SK-N-SH treated with all-trans-retinoic acid at 6 μM for 48 hours (cell line): ENCODE measurements around the gene FUOM.

Experiments used
- ARNTL ChIP-seq: fragments of 450-650 bp; formaldehyde crosslinking; IDR thresholded peaks from 2 replicates; pipeline ENCODE4 v1.5.0; 2020; ENCODE audit warnings: low read depth, mild to moderate bottlenecking, moderate library complexity, borderline replicate concordance
- BACH2 ChIP-seq: fragments of 250-450 bp; sonication (Bioruptor Pico); IDR thresholded peaks from 2 replicates; pipeline ENCODE4 v1.9.0; 2021; ENCODE audit warnings: mild to moderate bottlenecking, borderline replicate concordance
- ESRRG ChIP-seq: fragments of 250-450 bp; sonication (Bioruptor Pico); IDR thresholded peaks from 2 replicates; pipeline ENCODE4 v1.6.1; 2021; ENCODE audit warnings: mild to moderate bottlenecking
- TCF4 ChIP-seq: fragments of 250-450 bp; sonication (Bioruptor Pico); IDR thresholded peaks from 2 replicates; pipeline ENCODE4 v1.8.0; 2021; ENCODE audit warnings: mild to moderate bottlenecking, moderate library complexity, borderline replicate concordance
- ZC3H10 ChIP-seq: fragments of 250-450 bp; sonication (Bioruptor Pico); IDR thresholded peaks from 2 replicates; pipeline ENCODE4 v1.5.1; 2021; ENCODE audit warnings: mild to moderate bottlenecking, moderate library complexity
- ZNF565 ChIP-seq: fragments of 450-650 bp; formaldehyde crosslinking; conservative IDR thresholded peaks from 2 replicates; pipeline ENCODE4 v1.5.0; 2020; ENCODE audit warnings: low read depth, mild to moderate bottlenecking, moderate library complexity
- ZNF70 ChIP-seq: fragments of 450-650 bp; formaldehyde crosslinking; IDR thresholded peaks from 2 replicates; pipeline ENCODE4 v1.5.0; 2020; ENCODE audit warnings: mild to moderate bottlenecking, moderate library complexity
- TF ChIP-seq, protein P1 (sequence below): fragments of 250-450 bp; sonication (Bioruptor Pico); IDR thresholded peaks from 2 replicates; pipeline ENCODE4 v1.5.1; 2020; ENCODE audit warnings: low read depth, mild to moderate bottlenecking, moderate library complexity
- TF ChIP-seq, protein P2 (sequence below): fragments of 250-450 bp; sonication (Bioruptor Pico); IDR thresholded peaks from 2 replicates; pipeline ENCODE4 v1.8.0; 2020; ENCODE audit warnings: mild to moderate bottlenecking, moderate library complexity, borderline replicate concordance

DNA sequence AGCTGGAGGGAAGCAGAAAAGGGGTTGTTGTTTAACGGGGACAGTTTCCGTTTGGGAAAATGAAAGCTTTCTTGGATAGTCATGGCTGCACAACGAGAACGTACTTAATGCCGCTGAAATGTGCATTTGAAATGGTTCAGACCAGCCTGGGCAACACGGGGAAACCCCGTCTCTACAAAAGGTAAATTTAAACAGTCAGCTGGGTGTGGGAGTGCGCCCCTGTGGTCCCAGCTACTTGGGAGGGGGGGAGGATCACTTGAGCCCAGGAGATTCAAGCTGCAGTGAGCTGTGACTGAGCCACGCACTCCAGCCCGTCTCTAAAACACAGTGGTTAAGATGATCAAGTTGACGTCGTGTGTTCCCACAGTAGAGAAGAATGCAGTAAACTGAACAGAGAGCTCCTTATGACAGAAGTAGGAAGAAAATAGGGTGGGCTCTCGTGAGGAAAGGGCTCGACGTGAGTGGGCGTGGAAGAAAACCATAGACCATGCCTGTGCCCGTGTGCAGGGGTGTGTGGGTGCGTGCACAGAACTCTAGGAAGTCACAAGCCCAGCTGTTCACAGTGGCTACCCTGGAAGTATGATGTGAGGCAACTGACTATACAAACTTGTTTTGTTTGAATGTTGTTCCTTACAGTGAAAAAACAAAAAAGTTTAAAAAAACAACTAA, 4.1 kb upstream of the FUOM start:
- no peak for TF ChIP-seq ESRRG (CRISPR knock-in tag)
- TF ChIP-seq, protein P1, sequence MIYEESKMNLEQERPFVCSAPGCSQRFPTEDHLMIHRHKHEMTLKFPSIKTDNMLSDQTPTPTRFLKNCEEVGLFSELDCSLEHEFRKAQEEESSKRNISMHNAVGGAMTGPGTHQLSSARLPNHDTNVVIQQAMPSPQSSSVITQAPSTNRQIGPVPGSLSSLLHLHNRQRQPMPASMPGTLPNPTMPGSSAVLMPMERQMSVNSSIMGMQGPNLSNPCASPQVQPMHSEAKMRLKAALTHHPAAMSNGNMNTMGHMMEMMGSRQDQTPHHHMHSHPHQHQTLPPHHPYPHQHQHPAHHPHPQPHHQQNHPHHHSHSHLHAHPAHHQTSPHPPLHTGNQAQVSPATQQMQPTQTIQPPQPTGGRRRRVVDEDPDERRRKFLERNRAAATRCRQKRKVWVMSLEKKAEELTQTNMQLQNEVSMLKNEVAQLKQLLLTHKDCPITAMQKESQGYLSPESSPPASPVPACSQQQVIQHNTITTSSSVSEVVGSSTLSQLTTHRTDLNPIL (CRISPR knock-in tag): no peak
- no peak for TF ChIP-seq ZC3H10
- TF ChIP-seq ZNF70 (CRISPR knock-in tag): no peak
- TF ChIP-seq, protein P2, sequence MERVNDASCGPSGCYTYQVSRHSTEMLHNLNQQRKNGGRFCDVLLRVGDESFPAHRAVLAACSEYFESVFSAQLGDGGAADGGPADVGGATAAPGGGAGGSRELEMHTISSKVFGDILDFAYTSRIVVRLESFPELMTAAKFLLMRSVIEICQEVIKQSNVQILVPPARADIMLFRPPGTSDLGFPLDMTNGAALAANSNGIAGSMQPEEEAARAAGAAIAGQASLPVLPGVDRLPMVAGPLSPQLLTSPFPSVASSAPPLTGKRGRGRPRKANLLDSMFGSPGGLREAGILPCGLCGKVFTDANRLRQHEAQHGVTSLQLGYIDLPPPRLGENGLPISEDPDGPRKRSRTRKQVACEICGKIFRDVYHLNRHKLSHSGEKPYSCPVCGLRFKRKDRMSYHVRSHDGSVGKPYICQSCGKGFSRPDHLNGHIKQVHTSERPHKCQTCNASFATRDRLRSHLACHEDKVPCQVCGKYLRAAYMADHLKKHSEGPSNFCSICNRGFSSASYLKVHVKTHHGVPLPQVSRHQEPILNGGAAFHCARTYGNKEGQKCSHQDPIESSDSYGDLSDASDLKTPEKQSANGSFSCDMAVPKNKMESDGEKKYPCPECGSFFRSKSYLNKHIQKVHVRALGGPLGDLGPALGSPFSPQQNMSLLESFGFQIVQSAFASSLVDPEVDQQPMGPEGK: no peak
- no peak for TF ChIP-seq ARNTL (CRISPR knock-in tag)
- TF ChIP-seq TCF4 (CRISPR knock-in tag): no peak
- no peak for TF ChIP-seq ZNF565 (CRISPR knock-in tag)
- no peak for TF ChIP-seq BACH2
